GM06990 (cell line): ENCODE measurements around the gene SLC9A9.

Experiments used
- DNase-seq: peaks from one replicate; pipeline ENCODE4 v3.0.0-alpha.2; 2011; ENCODE audit not compliant: insufficient read length; ENCODE audit errors: extremely low read depth
- H3K27me3 ChIP-seq: replicated peaks from 2 replicates; pipeline ENCODE4 v1.6.0; 2011; ENCODE audit warnings: low read length; ENCODE audit not compliant: control insufficient read depth, insufficient read depth
- H3K36me3 ChIP-seq: 2 replicates; pipeline ENCODE4 v1.5.1; 2011; ENCODE audit warnings: low read length; ENCODE audit not compliant: control insufficient read depth, insufficient read depth
- H3K4me3 ChIP-seq: replicated peaks from 2 replicates; pipeline ENCODE4 v1.5.1; 2011; ENCODE audit warnings: low read depth, mild to moderate bottlenecking, control low read depth, low read length
- CTCF ChIP-seq: IDR thresholded peaks from 2 replicates; pipeline ENCODE4 v1.5.1; 2011; ENCODE audit warnings: low read length, control low read depth, mild to moderate bottlenecking, inconsistent platforms; ENCODE audit not compliant: insufficient read depth, poor library complexity, severe bottlenecking

Gene SLC9A9

GRCh38 chr3:143396790-143397189 is 451.5 kb downstream of the SLC9A9 start:
- DNase-seq, result no peak
- H3K36me3 ChIP-seq, result no peaks in the 10 kb centered on the region
- TF ChIP-seq CTCF, result no peak
- no peak overlapping the region for H3K4me3 ChIP-seq
- no peaks in the 10 kb centered on the region for H3K27me3 ChIP-seq

GRCh38 chr3:143389388-143389787 is 458.9 kb downstream of the SLC9A9 start:
- H3K27me3 ChIP-seq, result no peaks in the 10 kb centered on the region
- no peak for DNase-seq
- no peaks in the 10 kb centered on the region for H3K36me3 ChIP-seq
- H3K4me3 ChIP-seq, result no peak overlapping the region
- TF ChIP-seq CTCF, result no peak

- Histone ChIP-seq H3K36me3 (no peaks in the 10 kb centered on the region), H3K27me3 (no peaks in the 10 kb centered on the region), H3K4me3 (no peak overlapping the region)
- TF ChIP-seq CTCF, result no peak
- DNase-seq, result no peak
Observed at GRCh38 chr3:143387425-143387824, 460.8 kb downstream of the SLC9A9 start.

- no peaks in the 10 kb centered on the region for H3K36me3 ChIP-seq
- TF ChIP-seq CTCF, result no peak
- no peak for DNase-seq
- no peaks in the 10 kb centered on the region for H3K27me3 ChIP-seq
- no peak overlapping the region for H3K4me3 ChIP-seq
Observed at GRCh38 chr3:143384076-143384475, 464.2 kb downstream of the SLC9A9 start.

- no peak for DNase-seq
- Histone ChIP-seq H3K27me3 (no peaks in the 10 kb centered on the region), H3K36me3 (no peaks in the 10 kb centered on the region), H3K4me3 (no peak overlapping the region)
- no peak for TF ChIP-seq CTCF
Observed at GRCh38 chr3:143383421-143383820, 464.8 kb downstream of the SLC9A9 start.

- H3K36me3 ChIP-seq, result no peaks in the 10 kb centered on the region
- no peak for DNase-seq
- H3K4me3 ChIP-seq, result no peak overlapping the region
- no peaks in the 10 kb centered on the region for H3K27me3 ChIP-seq
- no peak for TF ChIP-seq CTCF
Observed at GRCh38 chr3:143382816-143383215, 465.5 kb downstream of the SLC9A9 start.
